NOMO-1 treated with dmso at 0.1 percent for 144 hours (cell line): ENCODE results near the gene TASOR2.

Experiments
- DNase-seq: peaks from one replicate; lab custom pipeline; 2025; ENCODE audit not compliant: unreplicated experiment; lab: John Stamatoyannopoulos, UW

Gene TASOR2

DNA sequence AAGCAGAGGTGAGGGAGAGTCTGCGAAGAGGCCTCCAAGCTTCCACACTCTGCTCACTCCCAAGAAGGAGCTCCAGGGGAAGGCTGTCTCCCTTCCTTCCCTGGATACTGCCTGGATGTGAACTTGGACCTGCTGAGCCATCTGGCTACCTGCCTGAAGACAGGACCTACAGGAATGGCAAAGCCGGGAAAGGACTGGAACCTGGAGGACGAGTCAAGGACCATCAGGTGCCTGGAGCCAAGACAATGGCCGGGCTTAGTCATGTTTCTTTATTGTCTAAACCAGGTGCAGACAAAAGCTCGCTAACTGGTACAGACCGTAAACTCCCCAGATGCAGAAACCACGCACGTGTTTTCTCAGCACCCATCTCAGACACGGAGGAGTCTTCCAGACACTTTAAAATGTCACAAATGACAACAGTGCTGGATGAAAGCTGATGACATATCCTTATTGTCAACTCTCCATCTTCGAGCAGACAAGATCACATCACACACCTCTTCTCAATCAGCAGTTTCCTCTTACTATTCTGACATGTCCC, 30.4 kb upstream of the TASOR2 start:
- no peak for DNase-seq

DNA sequence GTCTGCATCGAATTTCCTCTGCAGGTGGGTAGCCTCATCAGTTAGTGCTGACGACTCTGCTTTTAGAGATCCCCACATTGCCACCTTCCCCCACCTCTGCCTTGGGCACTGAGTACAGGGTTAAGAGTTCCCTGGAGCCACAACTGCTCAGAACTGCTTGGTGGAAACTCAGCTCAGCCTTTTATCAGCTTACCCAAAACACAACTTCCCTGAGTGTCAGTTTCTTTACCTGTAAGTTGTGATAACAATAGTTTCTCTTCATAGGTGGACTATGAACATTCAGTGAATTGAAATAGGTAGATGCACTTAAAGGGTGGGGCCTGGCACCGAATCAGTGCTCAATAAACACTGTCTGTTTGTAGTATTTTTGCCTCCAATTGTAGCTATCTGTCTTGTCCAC, 29.5 kb upstream of the TASOR2 start:
- no peak for DNase-seq

DNA sequence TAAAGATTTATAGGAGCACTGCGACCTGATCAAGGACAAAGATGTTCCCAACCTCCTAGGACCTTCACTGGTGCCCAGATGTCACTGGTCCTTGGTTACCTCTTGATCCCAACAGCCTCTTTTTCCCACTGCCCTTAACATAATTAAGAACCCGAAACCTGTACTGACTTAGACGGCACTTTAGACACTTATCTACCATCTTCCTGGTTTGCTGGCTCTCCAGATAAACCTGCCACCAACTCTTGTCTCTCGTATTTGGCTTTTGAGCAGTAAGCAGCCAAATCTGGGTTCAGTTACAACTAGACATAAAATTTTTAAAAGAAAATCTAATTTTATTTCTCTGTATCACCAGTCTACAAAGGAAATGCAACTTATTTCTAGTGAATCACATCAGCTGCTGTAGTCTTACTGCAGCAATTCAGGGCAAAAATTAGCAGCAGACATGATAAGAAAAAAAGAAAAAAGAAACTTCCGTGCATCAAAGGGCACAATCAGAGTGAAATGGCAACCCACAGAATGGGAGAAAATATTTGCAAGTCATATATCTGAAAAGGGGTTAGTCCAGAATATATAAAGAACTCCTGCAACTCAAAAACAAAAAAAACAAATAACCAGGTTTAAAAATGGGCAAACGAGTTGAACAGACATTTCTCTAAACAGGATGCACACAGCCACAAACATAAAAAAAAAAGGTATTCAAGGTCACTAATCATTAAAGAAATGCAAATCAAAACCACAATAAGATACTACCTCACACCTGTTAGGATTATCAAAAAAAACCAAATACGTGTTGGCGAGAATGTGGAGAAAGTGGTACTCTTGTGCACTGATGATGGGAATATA, 27.7 kb upstream of the TASOR2 start:
- no peak for DNase-seq

GRCh38 chr10:5658871-5659618, 25.6 kb upstream of the TASOR2 start:
- no peak for DNase-seq

GRCh38 chr10:5659702-5660528, 24.7 kb upstream of the TASOR2 start:
- peak; percentile 70 for DNase-seq

DNA sequence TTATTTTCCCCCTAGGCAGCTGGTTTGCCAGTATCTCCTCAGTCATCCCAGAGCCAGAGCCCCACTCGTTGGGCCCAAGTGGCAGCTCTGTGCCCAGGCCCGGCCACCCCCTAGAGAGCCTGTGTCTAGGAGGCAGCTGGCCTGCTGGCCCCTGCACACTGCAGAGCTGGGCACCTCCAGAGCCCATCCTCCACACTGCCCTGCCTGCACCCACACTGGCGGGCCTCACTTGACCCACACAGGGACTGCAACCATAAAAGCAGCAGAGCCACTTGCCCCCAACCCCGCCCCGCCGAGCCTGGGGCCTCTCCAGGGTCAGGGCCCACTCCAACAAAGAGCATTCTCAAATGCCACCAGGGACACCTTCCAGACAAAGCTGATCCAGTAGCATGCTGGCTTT, 23.6 kb upstream of the TASOR2 start:
- no peak for DNase-seq

- DNase-seq: no peak
Measured at GRCh38 chr10:5662708-5663579, 21.7 kb upstream of the TASOR2 start.

GRCh38 chr10:5663692-5664427, 20.8 kb upstream of the TASOR2 start:
- DNase-seq: no peak

- DNase-seq: peak; percentile 53
Measured at GRCh38 chr10:5665373-5666007, 19.1 kb upstream of the TASOR2 start.

- DNase-seq: peak; percentile 39
Measured at GRCh38 chr10:5666008-5666840, 18.4 kb upstream of the TASOR2 start, which contains the start of gene ASB13. Gene ASB13 (minus strand): TSS chr10:5666595. CDS start chr10:5666551, 44 bp downstream.

DNA sequence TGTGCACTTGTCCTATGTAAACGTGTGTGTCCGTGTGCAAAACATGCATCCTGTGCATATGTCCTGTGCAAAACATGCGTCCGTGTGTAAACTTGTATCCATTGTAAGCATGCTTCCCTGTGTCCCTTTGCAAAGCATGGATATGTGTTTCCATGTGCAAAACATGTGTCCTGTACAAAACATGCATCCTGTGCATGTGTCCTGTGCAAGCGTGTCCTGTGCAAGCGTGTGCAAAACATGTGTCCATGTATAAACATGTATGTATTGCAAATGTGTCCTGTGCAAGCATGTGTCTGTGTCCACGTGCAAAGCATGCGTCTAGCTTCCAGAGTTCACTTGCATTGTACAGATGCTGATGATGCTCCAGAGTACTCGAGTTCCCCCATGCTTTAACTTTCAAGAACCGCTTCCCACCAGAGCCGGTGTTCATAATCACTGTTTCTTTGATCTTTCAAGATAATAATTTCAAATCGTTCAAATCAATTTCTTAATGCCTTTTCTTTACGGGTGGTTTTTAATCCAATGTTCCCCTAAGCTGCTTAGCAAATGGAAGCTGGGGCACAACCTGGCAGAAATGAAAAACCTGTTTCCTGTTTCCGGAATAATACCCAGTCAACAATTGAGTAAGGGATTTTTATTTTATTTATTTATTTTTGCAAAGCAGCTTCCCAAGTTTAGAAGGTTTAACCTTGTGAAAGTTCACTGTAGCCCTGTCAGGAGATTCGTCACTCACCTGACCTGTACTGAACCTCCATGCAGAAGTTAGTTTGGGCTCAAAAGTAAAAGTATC, 17.6 kb upstream of the TASOR2 start:
- no peak for DNase-seq

DNA sequence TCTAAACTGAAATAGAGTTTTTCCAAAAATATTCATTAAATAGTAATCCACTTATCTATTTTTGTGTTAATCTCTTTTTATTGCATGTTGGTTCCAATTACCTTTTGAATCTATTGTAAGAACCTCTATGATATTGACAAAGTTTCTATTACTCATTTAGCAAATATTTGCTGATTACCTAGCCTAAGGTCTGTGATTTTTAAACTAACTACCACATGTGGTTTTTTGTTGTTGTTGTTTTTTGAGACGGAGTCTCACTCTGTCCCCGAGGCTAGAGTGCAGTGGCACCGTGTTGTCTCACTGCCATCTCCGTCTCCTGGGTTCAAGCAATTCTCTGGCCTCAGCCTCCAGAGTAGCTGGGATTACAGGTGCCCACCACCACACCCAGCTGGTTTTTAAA, 16.2 kb upstream of the TASOR2 start:
- no peak for DNase-seq

DNA sequence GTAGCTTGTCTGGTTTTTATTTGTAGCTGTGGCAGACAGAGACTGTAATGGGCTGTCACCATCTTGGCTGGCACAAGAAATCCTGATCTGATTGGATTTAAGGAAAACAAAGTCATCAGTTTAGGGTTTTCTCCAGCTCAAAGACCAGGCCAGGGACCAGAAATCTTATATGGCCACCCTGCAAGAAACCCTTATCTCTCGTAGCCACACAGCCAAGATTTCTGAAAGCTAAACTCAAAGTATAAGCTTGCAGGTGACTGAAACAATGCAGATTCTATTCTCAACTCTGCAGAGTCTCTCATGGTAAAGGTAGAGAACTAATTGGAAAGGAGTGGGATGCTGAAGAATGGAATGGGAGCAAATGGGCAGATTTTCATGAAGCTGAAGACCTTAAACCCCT, 15.0 kb upstream of the TASOR2 start:
- DNase-seq: no peak

GRCh38 chr10:5670662-5671375, 13.8 kb upstream of the TASOR2 start:
- no peak for DNase-seq

- no peak for DNase-seq
Measured at GRCh38 chr10:5678397-5679036, 6.1 kb upstream of the TASOR2 start.

- DNase-seq: no peak
Measured at GRCh38 chr10:5679037-5679435, 5.6 kb upstream of the TASOR2 start.
